Suppressor macrophage treated with lipopolysaccharide for 4 hours (primary cell): Measurements from ENCODE around the gene VWA3A.
"Not testable (repeated sequence)": the region's sequence is repeated elsewhere in the genome, so short reads cannot be mapped to it uniquely, and the experiment has no call there.

Experiments
- DNase-seq: peaks from one replicate; pipeline ENCODE4 v3.0.0-alpha.2; 2020

VWA3A gene

GRCh38 chr16:22141767-22142166, 49.4 kb downstream of the VWA3A start:
- peak; percentile 16 for DNase-seq

- no peak for DNase-seq
These were observed 52.2 kb downstream of the VWA3A start for GRCh38 chr16:22144520-22144919.

- DNase-seq = no peak
These were observed 55.5 kb downstream of the VWA3A start for GRCh38 chr16:22147853-22148252.

GRCh38 chr16:22151246-22151998, 59.1 kb downstream of the VWA3A start:
- no peak for DNase-seq

- no peak for DNase-seq
These were observed 60.0 kb downstream of the VWA3A start for GRCh38 chr16:22152316-22152715.

- DNase-seq = peak; percentile 26
These were observed 60.7 kb downstream of the VWA3A start for GRCh38 chr16:22153078-22153477.

- DNase-seq = no peak
These were observed 69.1 kb downstream of the VWA3A start for GRCh38 chr16:22161401-22161800.

- DNase-seq = no peak
These were observed 69.8 kb downstream of the VWA3A start, which contains the start of gene SDR42E2 for GRCh38 chr16:22161999-22162655. SDR42E2 (plus strand) TSS chr16:22162506; CDS start chr16:22165583, 3,077 bp downstream.

GRCh38 chr16:22162656-22163009, 70.3 kb downstream of the VWA3A start:
- DNase-seq = no peak

- no peak for DNase-seq
These were observed 71.5 kb downstream of the VWA3A start for GRCh38 chr16:22163806-22164205.

GRCh38 chr16:22164482-22164881, 72.1 kb downstream of the VWA3A start:
- DNase-seq = no peak

- no peak for DNase-seq
These were observed 73.4 kb downstream of the VWA3A start for GRCh38 chr16:22165508-22166285.

GRCh38 chr16:22171953-22172352, 79.6 kb downstream of the VWA3A start:
- DNase-seq = no peak

GRCh38 chr16:22172642-22173041, 80.3 kb downstream of the VWA3A start:
- DNase-seq = not testable (repeated sequence)

- no peak for DNase-seq
These were observed 82.3 kb downstream of the VWA3A start for GRCh38 chr16:22174642-22175041.

GRCh38 chr16:22177968-22178930, 85.9 kb downstream of the VWA3A start:
- DNase-seq = no peak

GRCh38 chr16:22181426-22181825, 89.1 kb downstream of the VWA3A start:
- DNase-seq = no peak

GRCh38 chr16:22181843-22182242, 89.5 kb downstream of the VWA3A start:
- no peak for DNase-seq

- DNase-seq = no peak
These were observed 91.0 kb downstream of the VWA3A start for GRCh38 chr16:22183335-22183734.

GRCh38 chr16:22183901-22184614, 91.7 kb downstream of the VWA3A start:
- no peak for DNase-seq

- no peak for DNase-seq
These were observed 92.3 kb downstream of the VWA3A start for GRCh38 chr16:22184615-22184968.

- DNase-seq = no peak
These were observed 94.2 kb downstream of the VWA3A start for GRCh38 chr16:22186517-22186916.
